ENCODE results near the gene FAM124B.

The FAM124B gene, protein sequence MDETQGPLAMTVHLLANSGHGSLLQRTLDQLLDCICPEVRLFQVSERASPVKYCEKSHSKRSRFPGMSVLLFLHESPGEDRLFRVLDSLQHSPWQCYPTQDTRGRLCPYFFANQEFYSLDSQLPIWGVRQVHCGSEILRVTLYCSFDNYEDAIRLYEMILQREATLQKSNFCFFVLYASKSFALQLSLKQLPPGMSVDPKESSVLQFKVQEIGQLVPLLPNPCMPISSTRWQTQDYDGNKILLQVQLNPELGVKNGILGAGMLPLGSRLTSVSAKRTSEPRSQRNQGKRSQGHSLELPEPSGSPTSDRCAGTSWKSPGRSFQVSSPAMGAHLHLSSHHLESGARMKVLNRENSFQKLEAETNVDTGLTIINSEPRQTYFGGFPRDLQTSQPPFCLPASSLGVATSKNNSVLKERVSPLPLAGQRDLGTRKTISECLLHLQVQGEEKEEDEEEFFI

GRCh38 chr2:224401641-224402342 lies at the start of gene FAM124B:
Gene FAM124B (minus strand): TSS chr2:224402107. CDS start chr2:224401768, 339 bp downstream.
- TF ChIP-seq CTCF (IDR thresholded peaks at IDR 0.05; ENCODE audit: borderline replicate concordance, insufficient read depth, low read depth, low read length): no peak
- no peak within 1 kb of the TSS for H3K4me3 ChIP-seq (ENCODE audit: low read depth, low read length)

DNA sequence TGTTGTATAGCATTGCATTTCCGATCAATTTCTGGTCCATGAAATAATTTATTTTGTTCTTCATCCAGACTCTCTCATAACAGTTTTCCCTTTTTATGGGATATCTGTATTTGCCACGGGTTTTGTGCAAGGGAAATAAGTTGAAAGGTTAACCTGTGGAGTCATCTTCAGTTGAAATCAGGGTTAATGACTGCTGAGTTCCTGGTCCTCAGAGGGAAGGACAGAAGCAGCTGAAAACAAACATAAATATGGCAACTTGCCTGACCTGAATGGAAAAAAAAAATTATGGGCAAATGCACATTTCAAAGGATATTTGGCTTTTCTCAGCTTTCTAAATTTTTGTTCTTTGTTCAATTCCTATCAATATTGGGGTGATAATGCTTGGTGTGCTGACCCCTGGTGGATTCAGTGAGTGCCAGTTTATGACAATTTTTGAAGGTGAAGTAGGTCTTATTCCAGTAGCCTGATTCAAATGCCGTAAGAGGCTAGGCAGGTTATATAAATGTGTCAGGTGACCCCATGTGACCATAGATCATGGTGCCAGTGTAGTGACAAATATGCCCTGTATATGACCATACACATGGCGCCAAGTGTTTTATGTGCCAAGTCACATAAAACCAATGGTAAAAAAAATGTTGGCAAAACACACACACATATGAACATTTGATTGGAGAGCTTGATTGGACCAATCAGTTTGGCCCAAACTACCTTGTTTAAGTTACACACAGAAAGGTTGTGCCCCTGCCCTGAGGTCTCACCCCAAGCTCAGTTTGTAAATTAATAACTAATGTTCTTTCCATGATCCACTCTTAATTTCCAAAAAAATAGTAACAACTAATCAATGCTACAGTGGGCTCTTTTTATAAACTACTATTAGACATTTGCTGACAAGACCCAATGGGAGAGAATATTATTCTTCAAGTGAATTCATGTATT lies 47.6 kb upstream of the FAM124B start:
- peak; percentile 64 for TF ChIP-seq CTCF (IDR thresholded peaks at IDR 0.05; ENCODE audit: borderline replicate concordance, insufficient read depth, low read depth, low read length)
- no peak overlapping the region for H3K4me3 ChIP-seq (ENCODE audit: low read depth, low read length)

GRCh38 chr2:224448236-224448635 lies 46.3 kb upstream of the FAM124B start:
- TF ChIP-seq CTCF (IDR thresholded peaks at IDR 0.05; ENCODE audit: borderline replicate concordance, insufficient read depth, low read depth, low read length): no peak
- H3K4me3 ChIP-seq (ENCODE audit: low read depth, low read length): no peak overlapping the region

- no peak overlapping the region for H3K4me3 ChIP-seq (ENCODE audit: low read depth, low read length)
- no peak for TF ChIP-seq CTCF (IDR thresholded peaks at IDR 0.05; ENCODE audit: borderline replicate concordance, insufficient read depth, low read depth, low read length)
Observed at GRCh38 chr2:224444783-224445182, 42.9 kb upstream of the FAM124B start.

DNA sequence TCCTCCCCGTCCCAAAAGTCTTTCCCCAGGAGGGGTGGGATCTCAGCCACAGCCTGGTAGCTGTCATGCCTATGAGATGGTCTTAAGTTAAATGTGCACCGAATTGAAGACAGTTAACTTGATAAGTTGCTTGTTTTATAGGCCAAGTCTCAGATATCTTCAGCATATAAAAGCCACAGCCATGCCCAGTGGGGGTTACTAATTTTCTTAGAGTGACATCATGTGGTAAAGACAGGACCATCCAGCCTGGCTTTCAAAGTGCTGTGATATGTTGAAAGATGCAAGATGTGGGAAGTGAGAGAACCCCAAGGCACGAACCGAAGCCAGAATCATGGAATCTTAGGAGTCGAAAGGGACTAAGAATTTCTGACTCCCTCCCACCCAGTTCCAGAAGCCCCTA lies 42.1 kb upstream of the FAM124B start:
- H3K4me3 ChIP-seq (ENCODE audit: low read depth, low read length): no peak overlapping the region
- no peak for TF ChIP-seq CTCF (IDR thresholded peaks at IDR 0.05; ENCODE audit: borderline replicate concordance, insufficient read depth, low read depth, low read length)

DNA sequence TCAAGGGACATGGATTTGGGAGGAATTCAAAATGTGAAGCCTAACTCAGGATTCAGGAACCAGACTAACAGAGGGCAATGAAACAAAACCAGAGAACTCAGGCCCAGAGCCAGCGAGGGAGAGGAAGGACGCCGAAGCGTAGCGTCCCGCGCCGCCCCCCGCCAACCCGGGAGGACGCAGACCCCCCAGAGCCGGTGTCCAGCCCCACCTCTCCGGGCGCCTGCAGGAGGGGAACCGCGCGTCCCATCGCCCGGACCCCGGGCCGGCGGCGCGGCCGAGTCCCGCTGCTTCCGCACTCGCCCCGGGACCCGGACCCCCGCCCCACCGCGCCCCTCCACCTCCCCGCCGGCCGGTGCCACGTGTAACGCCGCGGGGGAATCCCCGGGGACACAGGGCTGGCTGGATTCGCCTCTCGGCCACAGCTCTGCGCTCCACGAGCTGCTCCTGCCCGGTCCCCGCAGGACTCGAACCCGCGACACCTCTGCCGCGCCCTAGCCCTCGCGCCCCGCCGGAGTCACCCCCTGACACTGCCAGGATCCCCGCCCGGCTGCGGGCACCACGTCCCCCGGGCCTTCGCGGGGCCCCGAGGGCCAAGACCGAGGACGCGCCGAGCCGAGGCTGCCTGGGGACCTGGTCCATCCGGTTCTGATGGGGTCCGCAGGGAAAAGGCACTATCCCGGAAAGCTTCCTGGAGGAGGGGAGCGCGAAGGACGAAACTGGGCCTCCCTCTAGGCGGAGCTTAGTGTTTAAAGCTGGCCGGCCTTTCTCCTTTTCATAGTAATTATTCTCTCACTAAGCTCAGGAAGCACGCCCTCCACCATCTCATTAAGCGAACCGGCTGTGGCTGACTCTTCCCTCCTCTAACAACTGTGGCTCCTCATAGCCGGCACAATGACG lies 40.4 kb upstream of the FAM124B start:
- peak overlapping the region; percentile 28 for H3K4me3 ChIP-seq (ENCODE audit: low read depth, low read length)
- no peak for TF ChIP-seq CTCF (IDR thresholded peaks at IDR 0.05; ENCODE audit: borderline replicate concordance, insufficient read depth, low read depth, low read length)
